Activated CD8-positive, alpha-beta memory T cell treated with anti-CD3 and anti-CD28 coated beads for 36 hours (primary cell): Measurements from ENCODE around the gene COMMD8. TPM values are rescaled to one million over a fixed set of nuclear protein-coding genes. Genes with fewer than 3 reads are reported as not detected.

Source experiments
- CTCF ChIA-PET: fragments of 350-600 bp; sonication (Branson Sonifier 250); formaldehyde crosslinking; loops from one replicate; lab custom pipeline; 2021; ENCODE audit warnings: antibody characterized with exemption; lab: Charles Lee
- POLR2A ChIA-PET: fragments of 350-600 bp; sonication (Branson Sonifier 250); formaldehyde crosslinking; loops from one replicate; lab custom pipeline; 2021; ENCODE audit warnings: antibody characterized with exemption; lab: Charles Lee
- total RNA-seq, 2 experiments: library from RNA; stranded (reverse); gene quantifications; one replicate each; pipeline ENCODE4 v1.2.3, GENCODE V29; 2021

Gene COMMD8
- total RNA-seq, 2 experiments from 2014 or later, result 31.0 to 32.3 TPM

GRCh38 chr4:47478804-47479203, 15.3 kb upstream of the COMMD8 start:
- CTCF ChIA-PET, result interaction anchor here (1.5 kb wide), 1 partner anchor 15 kb away, joined by 3 read pairs; the partner anchor contains the start of gene COMMD8
- POLR2A ChIA-PET, result no interaction called here

- CTCF ChIA-PET, result no interaction called here
Observed at GRCh38 chr4:47475411-47475810, 11.9 kb upstream of the COMMD8 start.

GRCh38 chr4:47474799-47475198, 11.3 kb upstream of the COMMD8 start:
- ChIA-PET POLR2A (no interaction called here), CTCF (no interaction called here)

More at GRCh38 chr4:47475411-47475810, 11.9 kb upstream of the COMMD8 start:
- POLR2A ChIA-PET, result no interaction called here

GRCh38 chr4:47473141-47473750, 9.7 kb upstream of the COMMD8 start:
- POLR2A ChIA-PET, result no interaction called here
- CTCF ChIA-PET, result no interaction called here

DNA sequence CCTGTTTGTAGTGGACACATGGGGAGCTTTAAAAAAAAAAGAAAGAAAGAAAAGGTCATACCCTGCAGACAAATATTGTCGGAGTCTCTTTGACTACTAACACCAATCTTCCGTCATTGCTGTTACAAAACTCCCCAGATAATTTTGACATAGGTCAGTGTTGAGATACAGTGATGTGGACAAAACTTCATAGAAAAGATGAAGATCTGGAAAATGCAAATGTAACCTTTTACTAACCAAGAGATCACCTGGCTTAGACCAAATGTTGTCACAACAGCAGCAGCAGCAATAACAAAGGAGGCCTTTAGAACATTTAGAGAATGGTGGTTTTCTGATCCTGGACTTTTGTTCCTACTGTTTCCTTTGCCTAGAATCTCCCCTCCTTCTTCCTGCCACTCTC, 8.1 kb upstream of the COMMD8 start:
- ChIA-PET CTCF (no interaction called here), POLR2A (no interaction called here)

GRCh38 chr4:47471064-47471463, 7.6 kb upstream of the COMMD8 start:
- ChIA-PET POLR2A (no interaction called here), CTCF (no interaction called here)

GRCh38 chr4:47469951-47470350, 6.4 kb upstream of the COMMD8 start:
- POLR2A ChIA-PET, result no interaction called here
- CTCF ChIA-PET, result no interaction called here

DNA sequence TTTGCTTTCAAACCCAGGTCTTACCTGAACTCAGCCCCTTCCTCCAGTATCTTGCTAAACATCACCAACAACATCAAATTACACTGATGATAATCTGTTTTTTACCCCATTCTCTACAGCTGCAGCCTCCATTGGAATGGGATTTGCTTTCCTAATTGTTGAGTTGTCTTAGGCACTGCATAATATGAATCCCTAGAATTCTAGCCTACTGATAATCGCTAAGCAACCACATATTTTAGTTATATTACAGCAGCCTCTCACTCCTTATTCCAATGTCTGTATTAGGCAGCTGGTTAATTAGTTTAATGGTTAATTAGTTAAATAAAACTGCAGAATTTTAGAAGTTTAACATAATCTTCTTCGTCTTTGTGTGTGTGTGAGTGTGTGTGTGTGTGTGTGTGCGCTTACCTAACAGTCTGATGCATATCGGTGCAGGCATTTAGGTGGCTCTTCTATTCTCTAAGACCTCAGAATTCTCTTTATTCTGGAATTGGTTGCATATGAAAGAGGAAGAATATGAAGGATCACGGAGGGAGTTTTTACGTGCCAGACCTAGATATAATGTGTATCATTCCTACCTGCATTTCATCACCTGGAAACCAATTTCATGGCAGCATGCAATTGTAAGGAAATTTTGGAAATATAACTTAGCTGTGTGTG, 5.3 kb upstream of the COMMD8 start:
- POLR2A ChIA-PET, result no interaction called here
- CTCF ChIA-PET, result interaction anchor here (1.5 kb wide), 1 partner anchor 16 kb away, joined by 4 read pairs; the partner anchor contains the start of gene ATP10D

GRCh38 chr4:47466056-47466785, 2.7 kb upstream of the COMMD8 start:
- POLR2A ChIA-PET, result no interaction called here
- CTCF ChIA-PET, result interaction anchor here (1.0 kb wide), 1 partner anchor 19 kb away, joined by 3 read pairs; the partner anchor contains the start of gene ATP10D

DNA sequence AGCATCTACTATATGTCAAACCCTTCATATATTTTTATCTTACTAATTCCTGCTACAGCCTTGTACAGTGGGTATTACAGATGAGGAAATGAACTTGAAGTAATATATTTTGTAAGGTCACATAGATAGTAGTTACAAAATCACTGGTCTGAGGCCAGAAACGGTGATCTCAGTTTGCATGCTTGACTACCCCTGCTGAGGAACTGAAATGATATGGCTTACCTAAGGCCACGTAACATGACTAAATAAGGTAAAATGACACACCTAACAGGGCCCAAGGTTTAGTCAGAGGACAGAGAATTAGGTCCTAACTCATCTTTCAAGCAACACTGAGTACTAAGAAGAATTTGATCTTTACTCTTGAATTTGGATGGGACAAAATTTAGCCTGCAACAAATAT, 1.5 kb upstream of the COMMD8 start:
- POLR2A ChIA-PET, result no interaction called here
- CTCF ChIA-PET, result no interaction called here

DNA sequence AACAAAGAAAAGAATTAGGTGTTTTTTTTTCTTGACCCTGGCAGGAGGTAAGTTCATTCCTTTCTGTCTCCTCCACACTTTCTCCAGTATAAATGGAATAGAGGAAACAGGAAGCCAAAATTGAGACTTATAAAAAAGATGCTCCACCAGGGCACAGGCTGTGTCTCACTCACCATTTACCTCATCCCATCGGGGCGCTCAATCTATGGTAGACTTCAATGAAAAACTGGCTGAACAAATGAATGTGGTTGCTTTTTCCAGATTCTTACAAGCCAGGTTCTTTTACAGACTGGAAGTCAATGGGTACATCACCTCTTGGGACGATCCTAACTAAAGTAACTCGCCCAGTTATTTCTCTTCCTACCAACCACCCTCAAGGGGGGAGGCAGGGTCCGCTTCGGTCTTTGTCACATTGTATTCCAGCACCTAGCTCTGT, 685 bp downstream of the COMMD8 start:
- CTCF ChIA-PET, result interaction anchor here (1.0 to 1.5 kb wide), 3 partner anchors 16 to 101 kb away, joined by 3 to 5 read pairs (median 3); partner anchors contain the start of gene ATP10D

GRCh38 chr4:47451657-47452056, 11.8 kb downstream of the COMMD8 start:
- POLR2A ChIA-PET, result no interaction called here

More for the DNA sequence above, 685 bp downstream of the COMMD8 start:
- POLR2A ChIA-PET, result interaction anchor here (0.9 to 1.2 kb wide), 2 partner anchors 23 to 25 kb away, joined by 3 to 8 read pairs; partner anchors contain the start of gene ATP10D

DNA sequence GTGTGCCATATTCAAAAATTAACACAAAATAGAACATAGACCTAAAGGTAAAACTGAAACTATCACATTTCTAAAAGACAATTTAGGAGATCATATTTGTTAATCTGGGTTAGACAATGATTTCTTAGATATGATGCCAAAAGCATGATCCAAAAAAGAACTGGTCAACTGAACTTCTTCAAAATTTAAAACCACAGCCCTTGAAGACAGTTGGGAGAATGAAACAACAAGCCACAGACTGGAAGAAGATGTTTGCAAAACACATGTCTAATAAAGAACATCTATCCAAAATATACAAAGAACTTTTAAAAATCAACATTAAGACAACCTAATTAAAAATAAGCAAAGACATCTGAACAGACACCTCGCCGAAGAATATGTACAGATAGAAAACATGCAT, 19.5 kb downstream of the COMMD8 start:
- CTCF ChIA-PET, result no interaction called here
- POLR2A ChIA-PET, result no interaction called here

More at GRCh38 chr4:47451657-47452056, 11.8 kb downstream of the COMMD8 start:
- CTCF ChIA-PET, result no interaction called here

- POLR2A ChIA-PET, result no interaction called here
Observed at GRCh38 chr4:47442980-47443379, 20.5 kb downstream of the COMMD8 start.

GRCh38 chr4:47434931-47435330, 28.6 kb downstream of the COMMD8 start:
- CTCF ChIA-PET, result no interaction called here
- POLR2A ChIA-PET, result no interaction called here

More at GRCh38 chr4:47442980-47443379, 20.5 kb downstream of the COMMD8 start:
- CTCF ChIA-PET, result no interaction called here

DNA sequence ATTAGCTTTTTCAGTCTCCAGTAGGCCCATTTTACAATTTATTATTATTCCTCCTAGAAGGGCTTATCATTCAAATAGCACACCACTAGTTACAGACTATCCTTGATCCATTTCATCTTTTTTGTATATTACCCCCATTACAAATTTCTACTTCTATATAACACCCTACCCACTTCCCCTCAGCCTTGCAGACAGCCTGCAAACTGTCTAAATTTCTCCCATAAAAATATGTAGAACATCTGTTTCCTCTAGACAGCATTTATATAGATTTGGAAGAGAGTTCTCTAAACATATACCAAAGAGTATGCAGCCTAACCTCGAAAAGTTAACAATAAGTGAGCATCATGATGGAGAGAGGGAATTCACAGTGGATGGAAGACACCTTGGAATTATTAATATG, 30.8 kb downstream of the COMMD8 start:
- POLR2A ChIA-PET, result no interaction called here

GRCh38 chr4:47427935-47428334, 35.6 kb downstream of the COMMD8 start:
- CTCF ChIA-PET, result interaction anchor here (0.7 to 1.7 kb wide), 2 partner anchors 13 to 339 kb away, joined by 3 to 4 read pairs; no protein-coding TSS in a partner anchor
- POLR2A ChIA-PET, result no interaction called here

More for the DNA sequence above, 30.8 kb downstream of the COMMD8 start:
- CTCF ChIA-PET, result no interaction called here

- ChIA-PET CTCF (no interaction called here), POLR2A (no interaction called here)
Observed at GRCh38 chr4:47425628-47426027, 37.9 kb downstream of the COMMD8 start.

DNA sequence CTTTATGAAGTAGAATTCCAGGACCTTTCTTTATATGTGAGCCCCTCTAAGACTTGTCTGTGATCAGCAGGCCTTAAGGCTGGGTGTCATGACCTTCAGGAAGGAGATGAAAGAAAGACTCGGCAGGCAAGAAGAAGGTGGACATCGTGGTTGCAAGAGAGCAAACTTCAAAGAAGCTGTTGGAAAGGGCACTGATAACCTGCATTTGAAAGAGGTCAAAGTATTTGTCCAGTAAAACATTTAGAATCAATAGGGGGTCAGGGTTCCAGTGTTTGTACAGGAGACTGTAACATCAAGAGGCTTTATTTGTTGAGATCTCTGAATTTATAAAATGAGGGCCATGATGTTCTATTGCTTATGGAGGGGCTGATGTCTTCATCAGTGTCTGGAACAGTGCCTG, 44.2 kb downstream of the COMMD8 start:
- ChIA-PET CTCF (no interaction called here), POLR2A (no interaction called here)

DNA sequence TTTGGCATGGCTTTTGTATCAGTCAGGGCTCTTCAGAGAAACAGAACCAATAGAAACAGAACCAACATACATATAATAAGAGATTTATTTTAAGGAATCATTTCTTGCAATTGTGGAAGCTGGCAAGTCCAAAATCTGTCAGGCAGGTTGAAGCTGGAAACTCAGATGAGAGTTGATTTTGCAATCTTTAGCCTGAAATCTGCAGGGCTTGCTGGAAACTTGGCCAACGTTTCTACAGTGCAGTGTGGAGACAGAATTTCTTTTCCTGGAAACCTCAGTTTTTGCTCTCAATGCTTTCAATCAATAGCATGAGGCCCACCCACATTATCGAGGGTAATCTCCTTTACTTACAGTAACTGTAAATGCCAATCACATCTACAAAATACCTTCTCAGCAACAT, 45.4 kb downstream of the COMMD8 start:
- POLR2A ChIA-PET, result no interaction called here

More for the DNA sequence above, 45.4 kb downstream of the COMMD8 start:
- CTCF ChIA-PET, result no interaction called here
